ENCODE results near the gene KCNC1. TPM values are rescaled to one million over a fixed set of nuclear protein-coding genes. Genes with fewer than 3 reads are reported as not detected.

Gene KCNC1
- total RNA-seq, 1 experiment from 2014 or later = 0.23 TPM

DNA sequence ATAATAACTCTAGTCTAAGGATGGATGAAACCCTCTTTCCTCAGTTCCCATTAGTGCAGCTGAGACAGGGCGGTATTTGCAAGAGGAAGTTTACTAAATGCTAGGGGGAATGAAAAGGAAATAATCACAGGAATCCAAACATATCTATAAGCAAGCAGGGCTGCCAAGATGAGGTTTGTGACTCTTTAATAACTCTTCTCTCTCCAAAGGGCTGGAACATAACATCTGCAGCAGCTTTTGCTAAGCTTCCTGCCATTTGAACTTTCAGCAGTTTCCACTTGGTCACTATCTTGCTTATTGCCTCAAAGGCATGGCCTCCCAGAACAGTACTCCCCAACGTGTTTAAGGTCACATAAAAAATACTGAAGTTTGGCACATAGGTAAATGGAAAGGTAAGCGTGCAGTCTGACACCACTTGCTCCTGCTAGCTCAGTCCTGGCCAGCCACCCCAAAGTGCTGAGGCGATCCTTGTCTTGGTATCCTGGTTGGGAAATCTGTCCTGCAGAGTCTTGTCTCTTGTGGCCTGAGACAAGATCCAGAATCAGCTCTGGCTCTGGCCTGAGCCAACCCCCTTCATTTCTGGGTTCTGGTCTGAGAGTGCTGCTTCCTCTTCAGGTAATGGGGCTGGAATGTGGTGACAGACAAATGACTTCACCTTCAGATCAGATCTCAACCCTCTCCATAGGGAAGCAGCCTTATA lies 81.8 kb downstream of the KCNC1 start:
- no peak for DNase-seq (ENCODE audit: low read depth)

DNA sequence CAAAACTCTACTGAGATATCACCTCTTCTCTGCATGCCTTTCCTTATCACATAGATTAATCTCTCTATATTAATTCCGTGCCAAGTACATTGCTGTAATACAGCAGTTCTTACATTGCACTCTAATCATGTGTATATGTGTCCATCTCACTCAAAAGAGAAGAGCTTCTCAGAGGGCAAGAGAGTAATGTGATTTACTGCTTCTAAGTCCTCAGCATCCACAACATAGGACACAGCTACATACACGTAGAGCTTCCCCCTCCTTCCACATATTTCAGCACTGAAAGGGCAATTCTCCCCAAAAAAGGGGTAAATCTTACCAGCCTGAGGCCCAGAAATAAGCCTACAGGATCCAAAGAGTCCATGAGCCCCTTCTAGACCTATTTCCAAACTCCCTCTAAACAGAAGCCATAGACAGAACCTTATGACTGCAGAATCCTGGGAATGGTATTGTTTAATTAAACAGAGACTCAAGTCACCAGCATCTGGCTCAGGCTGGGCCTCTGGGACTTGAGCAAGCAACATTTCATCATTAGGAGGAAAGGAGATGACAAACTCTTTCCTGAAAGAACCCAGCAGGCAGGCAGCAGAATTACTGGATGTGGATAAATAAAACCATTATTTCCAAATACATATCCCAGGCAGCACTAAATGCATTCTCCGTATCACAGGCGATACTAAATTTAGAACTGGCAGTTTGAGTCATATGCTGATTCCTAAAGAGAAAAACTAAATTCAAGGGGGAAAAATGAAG lies 87.2 kb downstream of the KCNC1 start:
- DNase-seq (ENCODE audit: low read depth) = no peak

DNA sequence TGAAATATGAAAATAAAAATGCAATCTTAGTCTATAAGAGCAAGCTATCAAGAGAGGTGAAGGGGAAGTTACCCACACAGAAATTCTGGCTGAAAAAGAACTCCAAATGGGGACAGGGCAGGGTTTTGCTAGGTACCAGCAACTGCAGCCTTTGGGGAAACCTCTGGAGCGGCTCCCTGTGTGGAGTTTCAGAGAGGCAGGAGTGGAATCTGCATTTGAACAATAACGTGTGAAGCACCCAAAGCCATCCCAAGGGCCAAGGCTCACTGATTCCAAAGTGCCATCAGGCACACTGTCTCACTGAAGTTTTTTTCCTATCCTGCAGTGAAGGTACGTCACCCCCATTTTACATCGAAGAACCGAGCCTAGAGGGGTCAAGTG lies 87.8 kb downstream of the KCNC1 start:
- no peak for DNase-seq (ENCODE audit: low read depth)

DNA sequence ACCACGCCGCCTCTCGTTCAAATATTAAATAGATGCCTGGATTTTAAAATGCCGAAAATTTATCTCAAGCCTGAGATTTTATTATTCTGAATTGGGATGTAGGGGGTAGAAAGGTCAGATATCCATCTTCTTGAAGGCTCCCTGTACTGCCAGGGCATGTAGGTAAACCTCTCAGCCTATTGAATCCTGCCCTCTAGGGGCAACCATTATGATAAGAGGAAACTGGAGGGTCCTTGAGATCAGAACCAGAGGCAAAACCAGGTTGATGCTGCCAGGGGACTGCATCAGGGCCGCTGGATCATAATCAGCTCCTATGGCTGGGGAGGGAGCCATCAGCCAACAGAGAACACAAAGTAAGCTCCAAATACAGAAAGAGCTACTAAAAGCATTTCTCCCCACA lies 92.4 kb downstream of the KCNC1 start:
- DNase-seq (ENCODE audit: low read depth) = no peak

DNA sequence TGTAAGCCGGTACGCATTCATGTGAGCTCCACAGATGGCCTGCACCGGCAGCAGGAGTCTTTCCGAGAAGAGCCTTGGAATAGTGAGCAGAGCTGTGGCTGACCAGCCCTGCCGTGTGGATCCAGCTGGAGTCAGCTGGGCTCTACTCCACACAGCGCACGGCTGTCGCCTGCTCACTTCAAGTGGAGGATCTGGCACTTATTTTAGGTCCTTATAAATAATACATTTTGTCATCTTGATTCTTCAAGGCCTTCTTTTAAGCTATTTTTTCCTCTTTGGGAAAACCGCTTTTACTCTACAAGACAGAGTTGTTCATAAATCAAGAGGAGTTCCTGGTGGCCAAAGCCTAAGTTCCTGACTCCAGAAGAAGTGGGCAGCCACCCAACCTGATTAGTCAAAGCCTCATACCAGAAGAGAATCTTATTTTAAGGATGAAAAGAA lies 93.8 kb downstream of the KCNC1 start:
- DNase-seq (ENCODE audit: low read depth) = no peak

DNA sequence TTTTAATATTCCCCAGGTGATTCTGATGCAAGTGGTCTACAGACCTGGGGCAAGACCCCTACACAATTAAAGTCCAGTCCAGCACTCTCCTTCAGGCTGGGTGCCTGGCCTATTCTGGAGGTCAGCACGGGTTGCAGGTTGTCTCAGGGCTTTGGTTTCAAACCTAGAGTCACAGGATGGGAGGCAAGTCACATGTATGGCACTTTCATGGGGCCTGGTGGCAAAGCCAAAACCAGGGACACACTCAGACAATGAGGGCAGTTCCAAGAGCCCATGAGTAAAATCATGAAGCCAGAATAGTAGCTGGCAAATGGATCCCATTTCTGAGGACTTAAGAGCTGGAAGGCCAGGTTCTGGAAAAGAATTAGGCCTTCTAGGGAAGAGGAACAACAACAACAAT lies 96.6 kb downstream of the KCNC1 start:
- DNase-seq (ENCODE audit: low read depth) = no peak

DNA sequence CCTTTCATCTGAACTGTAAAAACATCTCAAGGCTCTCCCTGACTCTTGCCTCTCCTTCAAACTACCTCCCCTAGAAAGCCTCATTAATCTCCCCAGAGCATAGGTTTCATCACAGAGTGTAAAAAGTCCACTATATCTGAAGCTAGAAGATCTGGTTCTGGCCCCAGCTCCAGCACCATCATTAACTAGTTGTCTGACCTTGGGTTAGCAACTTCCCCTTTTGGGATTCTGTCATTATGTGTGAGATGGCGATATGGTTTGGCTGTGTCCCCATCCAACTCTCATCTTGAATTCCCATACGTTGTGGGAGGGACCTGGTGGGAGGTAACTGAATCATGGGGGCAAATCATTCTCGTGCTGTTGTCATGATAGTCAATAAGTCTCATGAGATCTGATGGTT lies 97.3 kb downstream of the KCNC1 start:
- DNase-seq (ENCODE audit: low read depth) = no peak

Other genes with a start within 250 kb of the KCNC1 start
- gene USH1C, start 190.4 kb upstream of the KCNC1 start, total RNA-seq (2014; rRNA removed; shearing (Covaris generic)) = not detected in 2 replicates
- gene OTOG, start 187.5 kb upstream of the KCNC1 start, total RNA-seq (2014; rRNA removed; shearing (Covaris generic)) = not detected in 2 replicates
- not detected in 2 replicates for gene MYOD1, start 15.2 kb upstream of the KCNC1 start, total RNA-seq (2014; rRNA removed; shearing (Covaris generic))

Data from Daoy (cell line).